H1 (cell line): ENCODE measurements around the gene ADAMTSL2. TPM values are rescaled to one million over a fixed set of nuclear protein-coding genes. Genes with fewer than 3 reads are reported as not detected.

Experiments
- ASH2L ChIP-seq: fragments of 200-600, 300-600 bp; sonication (generic); IDR thresholded peaks from one replicate; pipeline ENCODE4 v1.7.1; 2017; ENCODE audit warnings: low read length
- ATF3 ChIP-seq: IDR thresholded peaks from 2 replicates; pipeline ENCODE4 v1.6.1; 2011; ENCODE audit warnings: low read depth, mild to moderate bottlenecking, low read length; ENCODE audit not compliant: insufficient read depth
- CBX5 ChIP-seq: fragments of 300-800, 300-1000 bp; sonication (generic); IDR thresholded peaks from 2 replicates; pipeline ENCODE4 v1.7.1; 2016; ENCODE audit warnings: antibody characterized with exemption, low read length, low read depth
- CTCF ChIP-seq, 3 experiments: IDR thresholded peaks; 1 replicate in 2 of 3; 2 replicates in 1 of 3; pipeline versions ENCODE4 v1.5.1 to v1.6.1; 2011; ENCODE audit warnings: low read length in 3 of 3, mild to moderate bottlenecking in 3 of 3, inconsistent platforms in 2 of 3, low read depth in 1 of 3, moderate library complexity in 1 of 3; ENCODE audit not compliant: insufficient read depth in 1 of 3; ENCODE audit errors: control extremely low read depth in 1 of 3
- EGR1 ChIP-seq: IDR thresholded peaks from 2 replicates; pipeline ENCODE4 v1.6.1; 2011; ENCODE audit warnings: low read depth, low read length, borderline replicate concordance
- KDM1A ChIP-seq: fragments of 200-600, 300-600 bp; sonication (generic); IDR thresholded peaks from 2 replicates; pipeline ENCODE4 v1.7.1; 2016; ENCODE audit warnings: mild to moderate bottlenecking, low read length, borderline replicate concordance
- KDM4A ChIP-seq: IDR thresholded peaks from one replicate; pipeline ENCODE4 v1.7.1; 2012; ENCODE audit warnings: low read depth, mild to moderate bottlenecking, moderate library complexity, low read length, inconsistent platforms; ENCODE audit not compliant: severe bottlenecking
- SP4 ChIP-seq: IDR thresholded peaks from 2 replicates; pipeline ENCODE4 v1.6.1; 2012; ENCODE audit warnings: low read length, inconsistent platforms
- SUZ12 ChIP-seq: fragments of 200-600 bp; sonication (generic); IDR thresholded peaks from 2 replicates; pipeline ENCODE4 v1.6.1; 2012; ENCODE audit warnings: mild to moderate bottlenecking, inconsistent platforms, low read length, moderate library complexity, mixed read lengths
- polyA plus RNA-seq, 7 experiments: library from polyadenylated mRNA; depleted of rRNA in 3 of 7; stranded (reverse) in 5 of 7; unstranded in 2 of 7; fragments of >200 nt in 5 of 7; fragments of 200-250 nt in 2 of 7; gene quantifications; 1 replicate in 5 of 7; 2 replicates in 1 of 7; 4 replicates in 1 of 7; pipeline versions ENCODE4 v1.2.1 to v1.2.3, GENCODE V29; 2011 to 2013; ENCODE audit warnings: missing spikeins in 2 of 7, mixed read lengths in 2 of 7
- total RNA-seq: library from RNA; stranded (reverse); fragmentation: NEBNext Ultra II Directional; extraction: Animal tissue kit (Norgen Biotek cat#: 25700); gene quantifications from 2 replicates; pipeline ENCODE4 v1.2.1, GENCODE V29; 2021

ADAMTSL2 gene
- total and polyA plus RNA-seq, 2 of the 8 experiments (the other 6 are each of a cell fraction or from before 2014, with no cell fraction given) = 0.74 to 0.76 TPM

GRCh38 chr9:133608889-133609288 is 74.4 kb downstream of the ADAMTSL2 start (continued):
- TF ChIP-seq CTCF (IDR thresholded peaks at IDR 0.05; ENCODE audit: control extremely low read depth in 1 of 3, insufficient read depth in 1 of 3, low read depth in 1 of 3, low read length in 3 of 3) = no peak
- no peak for TF ChIP-seq ASH2L
- no peak for TF ChIP-seq ATF3
- peak; percentile 79 for TF ChIP-seq KDM4A
- no peak for TF ChIP-seq CBX5
- TF ChIP-seq SUZ12 = 0 out of 2 replicates have a peak, but pooled peaks have one; percentile 18
- TF ChIP-seq EGR1 = no peak
- no peak for TF ChIP-seq SP4
- no peak for TF ChIP-seq KDM1A
